HUES64 (cell line): ENCODE results near the gene ADCY2.

Experiments used
- H3K27ac ChIP-seq: 2 replicates; pipeline ENCODE4 v1.7.0; 2013; ENCODE audit warnings: low read depth, low read length, inconsistent platforms
- H3K27me3 ChIP-seq: 2 replicates; pipeline ENCODE4 v1.6.1; 2013; ENCODE audit warnings: mild to moderate bottlenecking, low read length; ENCODE audit not compliant: insufficient read depth
- H3K36me3 ChIP-seq: 2 replicates; pipeline ENCODE4 v1.6.1; 2013; ENCODE audit warnings: mild to moderate bottlenecking, low read length; ENCODE audit not compliant: insufficient read depth
- H3K4me1 ChIP-seq: 2 replicates; pipeline ENCODE4 v1.6.1; 2013; ENCODE audit warnings: mild to moderate bottlenecking, low read length, moderate library complexity; ENCODE audit not compliant: insufficient read depth
- H3K4me3 ChIP-seq: 2 replicates; pipeline ENCODE4 v1.5.1; 2013; ENCODE audit warnings: mild to moderate bottlenecking, low read length, moderate library complexity
- H3K9ac ChIP-seq: 2 replicates; pipeline ENCODE4 v1.6.1; 2013; ENCODE audit warnings: mild to moderate bottlenecking, low read depth, low read length
- H3K9me3 ChIP-seq: 2 replicates; pipeline ENCODE4 v1.6.1; 2013; ENCODE audit warnings: low read depth, low read length; ENCODE audit not compliant: insufficient read depth
- WGBS: fragments of 150-250, 120-280 bp; methylation state at CpG from one replicate; pipeline ENCODE4 v1.1.7; 2013; ENCODE audit warnings: missing lambda C conversion rate; 5-methylcytosine and 5-hydroxymethylcytosine counted together

Gene ADCY2

GRCh38 chr5:7395432-7395946 lies 449 bp upstream of the ADCY2 start:
- WGBS: 0% methylated on average over 19 of the region's 31 CpGs
- Histone ChIP-seq H3K27ac (peak overlapping the region; percentile 66), H3K27me3 (peaks cover 46% of the 10 kb centered on the region; the same call in 1 of the 2 replicates), H3K36me3 (no peaks in the 10 kb centered on the region), H3K9ac (peak overlapping the region; percentile 65), H3K4me1 (peaks cover 42% of the 10 kb centered on the region), H3K4me3 (peak overlapping the region; percentile 68), H3K9me3 (no peaks in the 10 kb centered on the region)

- Histone ChIP-seq H3K9me3 (no peaks in the 10 kb centered on the region), H3K36me3 (no peaks in the 10 kb centered on the region), H3K4me1 (peaks cover 43% of the 10 kb centered on the region), H3K27ac (peak overlapping the region; percentile 33; the same call in 1 of the 2 replicates), H3K4me3 (peak overlapping the region; percentile 72), H3K27me3 (peaks cover 46% of the 10 kb centered on the region; the same call in 1 of the 2 replicates), H3K9ac (peak overlapping the region; percentile 82)
- 2% methylated on average over 27 of the region's 27 CpGs for WGBS
Measured at GRCh38 chr5:7396713-7397454, 946 bp downstream of the ADCY2 start.

GRCh38 chr5:7397937-7398336 lies 2.0 kb downstream of the ADCY2 start:
- Histone ChIP-seq H3K36me3 (no peaks in the 10 kb centered on the region), H3K27me3 (peaks cover 46% of the 10 kb centered on the region; the same call in 1 of the 2 replicates), H3K9ac (peak overlapping the region; percentile 82; the same call in 1 of the 2 replicates), H3K27ac (no peak overlapping the region), H3K4me3 (peak overlapping the region; percentile 72), H3K9me3 (no peaks in the 10 kb centered on the region), H3K4me1 (peaks cover 43% of the 10 kb centered on the region)

- Histone ChIP-seq H3K4me1 (peaks cover 38% of the 10 kb centered on the region), H3K4me3 (peak overlapping the region; percentile 72), H3K9me3 (no peaks in the 10 kb centered on the region), H3K9ac (0 out of 2 replicates have a peak overlapping the region, but pooled peaks have one; percentile 15), H3K27me3 (peaks cover 46% of the 10 kb centered on the region; the same call in 1 of the 2 replicates), H3K27ac (no peak overlapping the region; the same call in 1 of the 2 replicates), H3K36me3 (no peaks in the 10 kb centered on the region)
- WGBS: 56% methylated on average over 6 of the region's 6 CpGs
Measured at GRCh38 chr5:7398596-7399280, 2.8 kb downstream of the ADCY2 start.

- peaks cover 26% of the 10 kb centered on the region for H3K4me1 ChIP-seq
- no peaks in the 10 kb centered on the region for H3K27me3 ChIP-seq
- H3K27ac ChIP-seq: no peak overlapping the region
- no peak overlapping the region for H3K4me3 ChIP-seq
- 100% methylated on average over 1 of the region's 1 CpG for WGBS
- no peaks in the 10 kb centered on the region for H3K9me3 ChIP-seq
- peaks cover 7% of the 10 kb centered on the region for H3K36me3 ChIP-seq
- H3K9ac ChIP-seq: no peak overlapping the region
Measured at GRCh38 chr5:7405277-7405676, 9.3 kb downstream of the ADCY2 start.

- no peaks in the 10 kb centered on the region for H3K27me3 ChIP-seq
- WGBS: 76% methylated on average over 5 of the region's 5 CpGs
- peaks cover 12% of the 10 kb centered on the region; the same call in 1 of the 2 replicates for H3K4me1 ChIP-seq
- H3K27ac ChIP-seq: no peak overlapping the region
- no peak overlapping the region for H3K4me3 ChIP-seq
- H3K9me3 ChIP-seq: no peaks in the 10 kb centered on the region
- H3K9ac ChIP-seq: no peak overlapping the region
- H3K36me3 ChIP-seq: peaks cover 21% of the 10 kb centered on the region
Measured at GRCh38 chr5:7410936-7411511, 15.1 kb downstream of the ADCY2 start.

- no peak overlapping the region for H3K27ac ChIP-seq
- H3K9ac ChIP-seq: no peak overlapping the region
- WGBS: 91% methylated on average over 10 of the region's 10 CpGs
- peaks cover 12% of the 10 kb centered on the region; the same call in 1 of the 2 replicates for H3K4me1 ChIP-seq
- no peak overlapping the region for H3K4me3 ChIP-seq
- no peaks in the 10 kb centered on the region for H3K27me3 ChIP-seq
- peaks cover 35% of the 10 kb centered on the region for H3K36me3 ChIP-seq
- H3K9me3 ChIP-seq: no peaks in the 10 kb centered on the region
Measured at GRCh38 chr5:7412409-7412808, 16.5 kb downstream of the ADCY2 start.

- WGBS: 96% methylated on average over 7 of the region's 7 CpGs
- Histone ChIP-seq H3K27ac (no peak overlapping the region), H3K9me3 (no peaks in the 10 kb centered on the region), H3K27me3 (no peaks in the 10 kb centered on the region), H3K9ac (no peak overlapping the region), H3K4me1 (peaks cover 28% of the 10 kb centered on the region), H3K4me3 (no peak overlapping the region), H3K36me3 (peaks cover 48% of the 10 kb centered on the region)
Measured at GRCh38 chr5:7415123-7415522, 19.2 kb downstream of the ADCY2 start.

GRCh38 chr5:7415587-7416535 lies 19.9 kb downstream of the ADCY2 start:
- Histone ChIP-seq H3K27me3 (no peaks in the 10 kb centered on the region), H3K4me1 (peaks cover 28% of the 10 kb centered on the region), H3K9me3 (no peaks in the 10 kb centered on the region), H3K9ac (no peak overlapping the region), H3K27ac (no peak overlapping the region), H3K4me3 (no peak overlapping the region), H3K36me3 (peaks cover 48% of the 10 kb centered on the region)
- 95% methylated on average over 10 of the region's 10 CpGs for WGBS

- 94% methylated on average over 3 of the region's 3 CpGs for WGBS
- Histone ChIP-seq H3K9me3 (no peaks in the 10 kb centered on the region), H3K4me1 (peaks cover 52% of the 10 kb centered on the region), H3K4me3 (no peak overlapping the region), H3K36me3 (peaks cover 56% of the 10 kb centered on the region), H3K27me3 (no peaks in the 10 kb centered on the region), H3K9ac (no peak overlapping the region), H3K27ac (no peak overlapping the region)
Measured at GRCh38 chr5:7418276-7418675, 22.3 kb downstream of the ADCY2 start.
